IMR-90 (cell line): ENCODE data around the gene TACC3. TPM values are rescaled to one million over a fixed set of nuclear protein-coding genes. Genes with fewer than 3 reads are reported as not detected.

Source experiments
- ATAC-seq: fragments of 200-7000 bp; cut with Tn5 transposase; 2 replicates; pipeline ENCODE4 v1.9.1; 2020; ENCODE audit warnings: low read depth, mild to moderate bottlenecking, moderate library complexity
- BruUV-seq: library from RNA; stranded (reverse); fragments of 400-500 nt; replicated peaks from 2 replicates; lab custom pipeline; 2021; lab: Mats Ljungman, UMichigan
- CTCF ChIA-PET: fragments of 300-600 bp; formaldehyde crosslinking; extraction: SDS; loops from one replicate; lab custom pipeline; 2021; ENCODE audit warnings: antibody characterized with exemption; lab: Yijun Ruan, JAX
- POLR2A ChIA-PET: fragments of 300-600 bp; sonication (Branson Sonifier 250); formaldehyde crosslinking; loops from one replicate; lab custom pipeline; 2022; ENCODE audit warnings: antibody characterized with exemption; ENCODE audit not compliant: unreplicated experiment; lab: Charles Lee
- DNase-seq: peaks from one replicate; pipeline ENCODE4 v3.0.0; 2013
- H2AFZ ChIP-seq: replicated peaks from 2 replicates; pipeline ENCODE3; 2013; ENCODE audit warnings: low read length, mild to moderate bottlenecking; ENCODE audit not compliant: poor library complexity
- H2AK5ac ChIP-seq: 2 replicates; pipeline ENCODE4 v1.6.1; 2013; ENCODE audit warnings: low read depth, low read length, inconsistent platforms
- H2AK9ac ChIP-seq: replicated peaks from 2 replicates; pipeline ENCODE3; 2013; ENCODE audit warnings: mild to moderate bottlenecking, low read depth, low read length, moderate library complexity; ENCODE audit not compliant: poor library complexity
- H2BK120ac ChIP-seq: 2 replicates; pipeline ENCODE4 v1.6.1; 2013; ENCODE audit warnings: low read depth, low read length, inconsistent platforms
- H2BK15ac ChIP-seq: 3 replicates; pipeline ENCODE4 v1.6.1; 2013; ENCODE audit warnings: low read depth, low read length, inconsistent platforms
- H2BK20ac ChIP-seq: 2 replicates; pipeline ENCODE4 v1.6.1; 2013; ENCODE audit warnings: low read depth, mild to moderate bottlenecking, inconsistent platforms, low read length, moderate library complexity
- H2BK5ac ChIP-seq: 2 replicates; pipeline ENCODE4 v1.6.1; 2013; ENCODE audit warnings: mild to moderate bottlenecking, low read depth, low read length, inconsistent platforms; ENCODE audit not compliant: poor library complexity, severe bottlenecking
- H3K14ac ChIP-seq: replicated peaks from 2 replicates; pipeline ENCODE4 v1.6.1; 2013; ENCODE audit warnings: low read depth, low read length, inconsistent platforms
- H3K18ac ChIP-seq: 2 replicates; pipeline ENCODE4 v1.6.1; 2013; ENCODE audit warnings: low read depth, low read length, control low read depth
- H3K23ac ChIP-seq: 2 replicates; pipeline ENCODE4 v1.6.1; 2013; ENCODE audit warnings: low read depth, low read length, inconsistent platforms
- H3K27ac ChIP-seq: 2 replicates; pipeline ENCODE4 v1.5.1; 2013; ENCODE audit warnings: mild to moderate bottlenecking, control low read depth, low read length; ENCODE audit not compliant: insufficient read depth
- H3K27me3 ChIP-seq: 2 replicates; pipeline ENCODE4 v1.6.1; 2013; ENCODE audit warnings: low read length; ENCODE audit not compliant: control insufficient read depth, insufficient read depth
- H3K36me3 ChIP-seq: 2 replicates; pipeline ENCODE4 v1.6.1; 2013; ENCODE audit warnings: low read length, mixed read lengths; ENCODE audit not compliant: control insufficient read depth, insufficient read depth
- H3K4ac ChIP-seq: 2 replicates; pipeline ENCODE4 v1.6.1; 2013; ENCODE audit warnings: low read depth, low read length, inconsistent platforms
- H3K4me1 ChIP-seq: 2 replicates; pipeline ENCODE4 v1.6.1; 2013; ENCODE audit warnings: low read length, mixed read lengths; ENCODE audit not compliant: control insufficient read depth, insufficient read depth
- H3K4me2 ChIP-seq: 2 replicates; pipeline ENCODE4 v1.6.1; 2013; ENCODE audit warnings: low read depth, mild to moderate bottlenecking, control low read depth, low read length, moderate library complexity
- H3K4me3 ChIP-seq: 2 replicates; pipeline ENCODE4 v1.5.1; 2013; ENCODE audit warnings: low read depth, mild to moderate bottlenecking, control low read depth, low read length, moderate library complexity; ENCODE audit not compliant: insufficient read depth
- H3K56ac ChIP-seq: 2 replicates; pipeline ENCODE4 v1.6.1; 2013; ENCODE audit warnings: low read length, inconsistent platforms; ENCODE audit not compliant: insufficient read depth; ENCODE audit errors: extremely low read depth
- H3K79me1 ChIP-seq, 2 experiments: 2 replicates each; pipeline ENCODE4 v1.6.1; 2013; ENCODE audit warnings: low read length in 2 of 2, inconsistent platforms in 1 of 2, low read depth in 1 of 2
- H3K9ac ChIP-seq: 2 replicates; pipeline ENCODE4 v1.6.1; 2013; ENCODE audit warnings: low read depth, low read length, control low read depth
- H3K9me1 ChIP-seq: 2 replicates; pipeline ENCODE4 v1.6.1; 2013; ENCODE audit warnings: low read length, inconsistent platforms; ENCODE audit not compliant: insufficient read depth
- H3K9me3 ChIP-seq: 2 replicates; pipeline ENCODE4 v1.6.1; 2013; ENCODE audit warnings: low read length; ENCODE audit not compliant: control insufficient read depth, insufficient read depth
- H4K20me1 ChIP-seq: 2 replicates; pipeline ENCODE4 v1.6.1; 2013; ENCODE audit warnings: low read length, inconsistent platforms; ENCODE audit not compliant: insufficient read depth
- H4K5ac ChIP-seq: 2 replicates; pipeline ENCODE4 v1.6.1; 2013; ENCODE audit warnings: mild to moderate bottlenecking, low read depth, low read length, control low read depth
- H4K8ac ChIP-seq, 2 experiments: 2 replicates each; pipeline ENCODE4 v1.6.1; 2013; ENCODE audit warnings: low read depth in 2 of 2, low read length in 2 of 2, control low read depth in 1 of 2, inconsistent platforms in 1 of 2
- H4K91ac ChIP-seq: 2 replicates; pipeline ENCODE4 v1.6.1; 2013; ENCODE audit warnings: low read depth, low read length, inconsistent platforms; ENCODE audit not compliant: insufficient read depth
- BHLHE40 ChIP-seq: fragments of 150-350 bp; IDR thresholded peaks from 2 replicates; pipeline ENCODE4 v1.6.1; 2016; ENCODE audit warnings: mild to moderate bottlenecking, low read depth, low read length
- FOS ChIP-seq: fragments of 150-350 bp; IDR thresholded peaks from 2 replicates; pipeline ENCODE4 v1.6.1; 2016; ENCODE audit warnings: low read depth, low read length
- MAZ ChIP-seq: IDR thresholded peaks from 2 replicates; pipeline ENCODE4 v1.6.1; 2012; ENCODE audit warnings: low read depth, mild to moderate bottlenecking, low read length, improper control_type of control experiment, moderate library complexity, borderline replicate concordance
- MXI1 ChIP-seq: IDR thresholded peaks from 2 replicates; pipeline ENCODE4 v1.6.1; 2012; ENCODE audit warnings: low read depth, mild to moderate bottlenecking, low read length, moderate library complexity, borderline replicate concordance
- POLR2A ChIP-seq: IDR thresholded peaks from 2 replicates; pipeline ENCODE4 v1.6.1; 2012; ENCODE audit warnings: mild to moderate bottlenecking, low read depth, low read length
- RFX5 ChIP-seq: IDR thresholded peaks from 2 replicates; pipeline ENCODE4 v1.8.0; 2012; ENCODE audit warnings: low read depth, mild to moderate bottlenecking, low read length, moderate library complexity
- SMC3 ChIP-seq: fragments of 150-350 bp; IDR thresholded peaks from 2 replicates; pipeline ENCODE4 v1.6.1; 2016; ENCODE audit warnings: low read depth, mild to moderate bottlenecking, antibody characterized with exemption, low read length, moderate library complexity
- WGBS, 2 experiments: methylation state at CpG; one replicate each; pipeline versions ENCODE4 v1.1.5 to v1.1.7; 2013; ENCODE audit warnings: missing lambda C conversion rate in 2 of 2; ENCODE audit not compliant: insufficient read length in 1 of 2; ENCODE audit errors: extremely low coverage in 2 of 2; 5-methylcytosine and 5-hydroxymethylcytosine counted together
- dilution Hi-C: fragments of 300-500 bp; cut with HindIII; formaldehyde crosslinking; loops from one replicate; pipeline ENCODE4 v1.14.3; 2018; ENCODE audit warnings: low sequenced_read_pairs; ENCODE audit not compliant: unreplicated experiment
- in situ Hi-C: fragments of 300-500 bp; cut with MboI; formaldehyde crosslinking; loops from 3 replicates; pipeline ENCODE4 v1.14.3; 2019; ENCODE audit warnings: low sequenced_read_pairs, inconsistent platforms, mixed read lengths
- intact Hi-C: fragments of 100-400 bp; cut with micrococcal nuclease; formaldehyde crosslinking; loops from 2 replicates; pipeline ENCODE4 v1.10.0; 2022
- polyA plus RNA-seq, 3 experiments: library from polyadenylated mRNA; depleted of rRNA; stranded (reverse); fragments of >200 nt; gene quantifications; 2 replicates each; pipeline ENCODE4 v1.2.3, GENCODE V29; 2012; ENCODE audit warnings: low replicate concordance in 1 of 3
- total RNA-seq: library from RNA; depleted of rRNA; stranded (reverse); fragments of >200 nt; gene quantifications from 2 replicates; pipeline ENCODE4 v1.2.3, GENCODE V29; 2012

Gene TACC3
- total and polyA plus RNA-seq, 2 of the 4 experiments (the other 2 are of a cell fraction), result 15.1 to 49.7 TPM

DNA sequence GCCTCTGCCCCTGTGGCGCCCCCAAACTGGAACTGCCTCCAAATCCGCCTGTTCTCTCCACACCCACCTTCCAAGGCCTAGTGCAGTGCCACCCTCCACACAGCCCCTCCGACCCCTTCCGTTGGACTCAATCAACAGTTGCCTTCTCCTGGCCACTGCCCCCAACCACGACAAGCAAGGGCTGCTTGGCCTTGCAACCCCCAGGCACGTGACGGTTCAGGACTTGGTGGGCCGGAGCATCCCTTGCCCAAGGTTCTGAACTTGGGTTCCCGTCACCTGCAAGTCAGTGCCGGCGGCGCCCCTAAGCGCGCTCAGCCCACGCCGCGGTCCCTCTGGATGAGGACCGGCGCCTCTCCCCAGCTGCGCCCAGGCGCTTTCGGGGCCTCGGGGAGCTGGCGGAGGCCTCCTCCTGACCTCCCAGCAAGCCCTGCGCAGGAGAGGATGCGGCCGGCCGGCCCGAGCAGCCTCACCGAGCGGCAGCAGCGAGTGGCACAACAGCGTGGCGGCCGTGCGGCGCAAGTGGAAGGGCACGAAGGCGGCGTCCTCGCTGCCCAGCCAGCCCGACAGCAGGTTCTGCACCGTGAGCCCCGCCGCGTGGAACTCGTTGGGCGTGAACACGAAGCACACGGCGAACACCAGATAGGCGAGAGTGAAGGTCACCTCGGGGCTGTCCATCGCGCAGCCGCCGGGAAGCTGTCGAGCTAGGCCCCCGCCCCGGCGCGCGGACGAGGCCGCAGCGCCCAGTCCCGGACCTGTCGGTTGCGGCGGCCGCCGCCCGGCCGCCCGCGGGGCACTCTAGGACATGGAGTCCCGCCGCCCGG lies 948 bp upstream of the TACC3 start:
- WGBS, 2 experiments, result 1% methylated on average over 52 of the region's 79 CpGs; no CpG with 5 or more reads in 1 of the 2 experiments
- TF ChIP-seq MXI1, result peak; percentile 29; the same call in 1 of the 2 replicates
- TF ChIP-seq FOS, result no peak
- no peak for TF ChIP-seq SMC3
- TF ChIP-seq BHLHE40, result peak; percentile 49; the same call in 1 of the 2 replicates
- no peak for TF ChIP-seq MAZ
- no peak for TF ChIP-seq POLR2A
- TF ChIP-seq RFX5, result no peak

More for the DNA sequence above, 948 bp upstream of the TACC3 start:
- ATAC-seq, result peak; percentile 50
- ChIA-PET POLR2A (interaction anchor here (0.6 to 1.1 kb wide), 2 partner anchors 27 to 61 kb away, joined by 3 to 4 read pairs; no protein-coding TSS in a partner anchor), CTCF (interaction anchor here (0.6 to 2.4 kb wide), 2 partner anchors 22 to 27 kb away, joined by 4 to 13 read pairs; no protein-coding TSS in a partner anchor)
- peaks cover 15% of the 10 kb centered on the region for H3K4me1 ChIP-seq
- H3K56ac ChIP-seq, result peak overlapping the region; percentile 67; the same call in 1 of the 2 replicates
- H3K27ac ChIP-seq, result peak overlapping the region; percentile 86
- H2BK15ac ChIP-seq, result no peak overlapping the region
- BruUV-seq, result no TSS peak
- H4K8ac ChIP-seq, result peak overlapping the region; percentile 77 to 96
- intact Hi-C loops, result loop anchor here (10.0 kb wide), 1 partner anchor 356 kb away; no protein-coding TSS in a partner anchor
- DNase-seq, result peak; percentile 28
- H3K14ac ChIP-seq, result peak overlapping the region; percentile 89
- H3K23ac ChIP-seq, result peak overlapping the region; percentile 97
- in situ Hi-C loops, result no loop called here
- H3K27me3 ChIP-seq, result no peaks in the 10 kb centered on the region
- H2BK120ac ChIP-seq, result peak overlapping the region; percentile 64
- H4K5ac ChIP-seq, result peak overlapping the region; percentile 93
- H3K36me3 ChIP-seq, result peaks cover 16% of the 10 kb centered on the region
- H4K20me1 ChIP-seq, result peaks cover 5% of the 10 kb centered on the region; the same call in 1 of the 2 replicates
- H3K4ac ChIP-seq, result peak overlapping the region; percentile 96
- H2BK5ac ChIP-seq, result peak overlapping the region; percentile 76
- peak overlapping the region; percentile 86 for H3K4me3 ChIP-seq
- peak overlapping the region; percentile 40; the same call in 1 of the 2 replicates for H2BK20ac ChIP-seq
- H2AK5ac ChIP-seq, result peak overlapping the region; percentile 97
- peak overlapping the region; percentile 63; the same call in 1 of the 2 replicates for H3K18ac ChIP-seq
- peak overlapping the region; percentile 95 for H2AK9ac ChIP-seq
- H3K9me1 ChIP-seq, result no peaks in the 10 kb centered on the region; the same call in 1 of the 2 replicates
- H3K9me3 ChIP-seq, result no peaks in the 10 kb centered on the region
- peak overlapping the region; percentile 86 for H4K91ac ChIP-seq
- H3K79me1 ChIP-seq, result peaks cover 28 to 70% of the 10 kb centered on the region in 2 experiments
- peak overlapping the region; percentile 94 for H3K9ac ChIP-seq
- H3K4me2 ChIP-seq, result peak overlapping the region; percentile 97
- dilution Hi-C loops, result no loop called here
- peak overlapping the region; percentile 98 for H2AFZ ChIP-seq
